Mucosa of gallbladder (tissue), 1 donor: Measurements from ENCODE around the gene POU2F3. TPM values are rescaled to one million over a fixed set of nuclear protein-coding genes. Genes with fewer than 3 reads are reported as not detected.
"Not testable (repeated sequence)": the region's sequence is repeated elsewhere in the genome, so short reads cannot be mapped to it uniquely, and the experiment has no call there.

Experiments
- DNase-seq: peaks from one replicate; pipeline ENCODE4 v3.0.0-alpha.2; 2020; ENCODE audit warnings: low spot score
- total RNA-seq: library from RNA; stranded (reverse); gene quantifications from one replicate; pipeline ENCODE4 v1.2.1, GENCODE V29; 2021
- donor health status: DM: no; HTN: no; CAD: no.

The POU2F3 gene
- total RNA-seq, 1 donor from 2014 or later, result 6.5 TPM

GRCh38 chr11:120253377-120253776 is 13.4 kb downstream of the POU2F3 start:
- DNase-seq, result not testable (repeated sequence)

GRCh38 chr11:120254788-120255518 is 15.0 kb downstream of the POU2F3 start:
- DNase-seq, result no peak

GRCh38 chr11:120255519-120255866 is 15.6 kb downstream of the POU2F3 start:
- no peak for DNase-seq

GRCh38 chr11:120256178-120256577 is 16.2 kb downstream of the POU2F3 start:
- DNase-seq, result no peak

GRCh38 chr11:120256779-120257178 is 16.8 kb downstream of the POU2F3 start:
- DNase-seq, result no peak

- DNase-seq, result no peak
Observed at GRCh38 chr11:120257346-120257745, 17.4 kb downstream of the POU2F3 start.

- no peak for DNase-seq
Observed at GRCh38 chr11:120258661-120259060, 18.7 kb downstream of the POU2F3 start.

GRCh38 chr11:120259241-120259640 is 19.3 kb downstream of the POU2F3 start:
- no peak for DNase-seq

GRCh38 chr11:120259988-120260565 is 20.1 kb downstream of the POU2F3 start:
- DNase-seq, result no peak

GRCh38 chr11:120260616-120261015 is 20.7 kb downstream of the POU2F3 start:
- no peak for DNase-seq

- no peak for DNase-seq
Observed at GRCh38 chr11:120261321-120261720, 21.4 kb downstream of the POU2F3 start.

GRCh38 chr11:120261931-120262330 is 22.0 kb downstream of the POU2F3 start:
- DNase-seq, result no peak

GRCh38 chr11:120267319-120267718 is 27.4 kb downstream of the POU2F3 start:
- no peak for DNase-seq

GRCh38 chr11:120268686-120269085 is 28.7 kb downstream of the POU2F3 start:
- no peak for DNase-seq

- DNase-seq, result no peak
Observed at GRCh38 chr11:120270386-120270785, 30.4 kb downstream of the POU2F3 start.

GRCh38 chr11:120271672-120272071 is 31.7 kb downstream of the POU2F3 start:
- no peak for DNase-seq

GRCh38 chr11:120272303-120272702 is 32.4 kb downstream of the POU2F3 start:
- DNase-seq, result no peak

- no peak for DNase-seq
Observed at GRCh38 chr11:120273432-120273831, 33.5 kb downstream of the POU2F3 start.

GRCh38 chr11:120273956-120274355 is 34.0 kb downstream of the POU2F3 start:
- DNase-seq, result not testable (repeated sequence)

GRCh38 chr11:120279502-120279901 is 39.6 kb downstream of the POU2F3 start:
- no peak for DNase-seq

- no peak for DNase-seq
Observed at GRCh38 chr11:120280600-120281051, 40.7 kb downstream of the POU2F3 start.

GRCh38 chr11:120281143-120281795 is 41.3 kb downstream of the POU2F3 start:
- DNase-seq, result no peak

GRCh38 chr11:120283124-120283523 is 43.2 kb downstream of the POU2F3 start:
- DNase-seq, result no peak
